NCI-H748 (cell line): Measurements from ENCODE around the gene RASSF3.
A peak's percentile ranks its signal among the peaks of the same experiment; 100 is the strongest.
"Not testable (repeated sequence)": the region's sequence is repeated elsewhere in the genome, so short reads cannot be mapped to it uniquely, and the experiment has no call there.

Experiments
- DNase-seq: peaks from one replicate; lab custom pipeline; 2025; ENCODE audit not compliant: unreplicated experiment; lab: John Stamatoyannopoulos, UW

RASSF3 gene

GRCh38 chr12:64595863-64596793 is 14.2 kb upstream of the RASSF3 start:
- no peak for DNase-seq

- DNase-seq, result no peak
Observed at GRCh38 chr12:64598831-64599230, 11.5 kb upstream of the RASSF3 start.

- DNase-seq, result peak; percentile 96
Observed at GRCh38 chr12:64600164-64600561, 10.1 kb upstream of the RASSF3 start.

- no peak for DNase-seq
Observed at GRCh38 chr12:64603183-64603841, 7.0 kb upstream of the RASSF3 start.

GRCh38 chr12:64608901-64609535 is 1.3 kb upstream of the RASSF3 start:
- DNase-seq, result peak; percentile 69

GRCh38 chr12:64609536-64610078 is 688 bp upstream of the RASSF3 start:
- peak; percentile 56 for DNase-seq

GRCh38 chr12:64610660-64611340 is 505 bp downstream of the RASSF3 start:
- DNase-seq, result peak; percentile 81

- DNase-seq, result peak; percentile 40
Observed at GRCh38 chr12:64611341-64612284, 1.3 kb downstream of the RASSF3 start.

GRCh38 chr12:64612843-64613242 is 2.5 kb downstream of the RASSF3 start:
- no peak for DNase-seq

- not testable (repeated sequence) for DNase-seq
Observed at GRCh38 chr12:64613775-64614398, 3.6 kb downstream of the RASSF3 start.

GRCh38 chr12:64616201-64616600 is 5.9 kb downstream of the RASSF3 start:
- DNase-seq, result no peak

- no peak for DNase-seq
Observed at GRCh38 chr12:64618953-64619590, 8.8 kb downstream of the RASSF3 start.

GRCh38 chr12:64621257-64621942 is 11.1 kb downstream of the RASSF3 start:
- DNase-seq, result no peak

GRCh38 chr12:64624035-64624434 is 13.7 kb downstream of the RASSF3 start:
- no peak for DNase-seq

GRCh38 chr12:64625243-64626077 is 15.2 kb downstream of the RASSF3 start:
- DNase-seq, result no peak

- not testable (repeated sequence) for DNase-seq
Observed at GRCh38 chr12:64626588-64626987, 16.3 kb downstream of the RASSF3 start.

- DNase-seq, result no peak
Observed at GRCh38 chr12:64627771-64628170, 17.5 kb downstream of the RASSF3 start.
